AG09319 (cell line): ENCODE measurements around the gene MAP3K4.

Experiments used
- DNase-seq: peaks from one replicate; pipeline ENCODE4 v3.0.0-alpha.2; 2010; ENCODE audit warnings: low read depth; ENCODE audit errors: extremely low read depth
- TF ChIP-seq, protein P1 (sequence below): IDR thresholded peaks from 2 replicates; pipeline ENCODE4 v1.5.1; 2011; ENCODE audit warnings: low read depth, mild to moderate bottlenecking, inconsistent platforms, low read length, moderate library complexity

Gene MAP3K4

DNA sequence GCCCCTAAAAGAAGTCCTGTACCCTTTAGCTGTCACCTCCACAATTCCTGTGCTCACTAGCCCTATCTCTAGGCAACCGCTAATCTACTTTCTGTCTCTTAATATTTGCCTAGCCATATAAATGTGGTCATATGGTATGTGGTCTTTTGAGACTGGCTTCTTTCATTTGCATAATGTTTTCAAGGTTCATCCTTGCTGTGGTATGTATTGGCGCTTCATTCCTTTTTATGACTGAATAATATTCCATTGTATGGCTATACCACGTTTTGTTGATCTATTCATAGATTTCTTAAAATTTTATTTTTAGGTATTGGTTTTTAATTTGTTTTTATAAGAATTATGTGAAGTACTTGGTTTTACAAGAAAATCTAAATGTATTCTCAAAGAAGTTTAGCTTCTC, 70.0 kb downstream of the MAP3K4 start:
- DNase-seq = no peak
- TF ChIP-seq, protein P1, sequence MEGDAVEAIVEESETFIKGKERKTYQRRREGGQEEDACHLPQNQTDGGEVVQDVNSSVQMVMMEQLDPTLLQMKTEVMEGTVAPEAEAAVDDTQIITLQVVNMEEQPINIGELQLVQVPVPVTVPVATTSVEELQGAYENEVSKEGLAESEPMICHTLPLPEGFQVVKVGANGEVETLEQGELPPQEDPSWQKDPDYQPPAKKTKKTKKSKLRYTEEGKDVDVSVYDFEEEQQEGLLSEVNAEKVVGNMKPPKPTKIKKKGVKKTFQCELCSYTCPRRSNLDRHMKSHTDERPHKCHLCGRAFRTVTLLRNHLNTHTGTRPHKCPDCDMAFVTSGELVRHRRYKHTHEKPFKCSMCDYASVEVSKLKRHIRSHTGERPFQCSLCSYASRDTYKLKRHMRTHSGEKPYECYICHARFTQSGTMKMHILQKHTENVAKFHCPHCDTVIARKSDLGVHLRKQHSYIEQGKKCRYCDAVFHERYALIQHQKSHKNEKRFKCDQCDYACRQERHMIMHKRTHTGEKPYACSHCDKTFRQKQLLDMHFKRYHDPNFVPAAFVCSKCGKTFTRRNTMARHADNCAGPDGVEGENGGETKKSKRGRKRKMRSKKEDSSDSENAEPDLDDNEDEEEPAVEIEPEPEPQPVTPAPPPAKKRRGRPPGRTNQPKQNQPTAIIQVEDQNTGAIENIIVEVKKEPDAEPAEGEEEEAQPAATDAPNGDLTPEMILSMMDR = no peak

DNA sequence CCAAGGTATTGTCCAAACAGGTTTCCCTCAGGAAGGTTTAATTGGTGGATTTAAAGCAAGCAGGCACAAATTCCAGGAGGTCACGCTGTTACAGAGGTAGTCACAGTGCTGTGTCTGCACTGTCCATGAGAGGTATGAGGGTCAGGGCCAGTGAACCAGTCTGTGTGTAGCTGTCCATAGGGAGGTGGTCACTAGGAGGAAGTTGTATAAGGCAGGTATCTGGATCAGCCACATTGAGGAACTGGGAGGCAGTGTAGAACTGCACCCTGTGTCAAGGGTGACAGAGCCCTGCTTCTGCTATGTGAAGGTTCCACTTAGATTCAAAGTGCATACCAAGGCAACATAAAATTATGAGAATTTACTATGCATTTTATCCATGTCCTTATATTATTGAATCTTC, 73.3 kb downstream of the MAP3K4 start:
- DNase-seq = no peak
- TF ChIP-seq, protein P1 = no peak

DNA sequence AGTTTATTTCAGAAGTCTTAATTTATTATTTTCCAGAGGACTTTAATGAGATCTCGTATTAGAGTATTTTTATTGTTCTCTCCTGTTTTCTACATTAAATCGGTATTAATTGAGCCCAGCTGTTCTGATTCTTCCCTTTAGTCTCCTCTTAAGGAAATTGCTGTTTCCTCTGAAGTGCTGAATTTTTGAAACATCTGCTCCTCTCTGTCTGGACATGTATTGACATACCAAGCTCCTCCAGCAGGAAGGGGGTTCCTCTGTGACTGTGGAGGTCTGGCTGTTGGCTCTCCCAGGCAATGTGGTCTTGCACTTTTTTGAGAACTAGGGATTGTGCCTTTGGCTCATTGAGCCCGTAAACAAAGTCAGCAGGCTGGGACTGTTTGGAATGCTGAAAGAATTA, 74.9 kb downstream of the MAP3K4 start:
- TF ChIP-seq, protein P1 = no peak
- no peak for DNase-seq

DNA sequence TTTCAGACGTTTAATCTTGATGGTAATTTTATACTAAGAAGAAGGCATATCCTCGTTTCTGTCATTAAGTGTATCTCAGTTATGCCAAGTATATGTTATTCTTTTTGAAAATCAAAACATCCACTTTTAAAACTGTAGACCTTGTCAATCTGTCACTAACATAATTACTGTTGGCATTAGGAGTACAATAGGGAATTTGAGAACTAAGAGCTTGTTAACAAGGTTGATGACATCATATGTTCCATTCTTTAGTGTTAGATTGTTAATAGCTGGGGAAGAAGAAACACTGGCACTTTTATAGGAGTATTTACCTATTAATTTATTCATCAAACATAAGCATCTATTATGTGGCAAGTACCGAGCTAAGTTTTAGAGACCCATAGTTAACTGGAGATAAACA, 76.2 kb downstream of the MAP3K4 start:
- TF ChIP-seq, protein P1 = no peak
- DNase-seq = no peak

DNA sequence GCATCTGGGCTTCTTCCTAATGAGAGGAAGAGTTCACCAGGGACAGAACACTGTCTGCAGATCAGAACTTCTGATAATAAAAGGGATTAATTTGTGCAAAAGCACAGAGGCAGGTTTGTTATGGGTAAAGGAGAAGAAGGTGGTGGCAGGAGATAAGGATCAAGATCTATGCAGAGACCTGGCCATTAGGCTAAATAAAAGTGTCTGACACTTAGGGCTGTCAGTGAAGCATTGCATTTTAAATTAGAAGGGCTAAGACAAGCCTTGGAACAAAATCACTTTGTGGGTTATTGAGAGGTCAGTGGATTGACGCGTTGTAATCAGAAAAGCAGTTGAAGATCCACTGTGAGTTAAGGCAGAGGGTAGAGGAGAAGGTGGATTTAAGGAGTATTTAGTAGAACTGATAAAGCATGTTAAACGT, 76.8 kb downstream of the MAP3K4 start:
- TF ChIP-seq, protein P1 = no peak
- DNase-seq = no peak

DNA sequence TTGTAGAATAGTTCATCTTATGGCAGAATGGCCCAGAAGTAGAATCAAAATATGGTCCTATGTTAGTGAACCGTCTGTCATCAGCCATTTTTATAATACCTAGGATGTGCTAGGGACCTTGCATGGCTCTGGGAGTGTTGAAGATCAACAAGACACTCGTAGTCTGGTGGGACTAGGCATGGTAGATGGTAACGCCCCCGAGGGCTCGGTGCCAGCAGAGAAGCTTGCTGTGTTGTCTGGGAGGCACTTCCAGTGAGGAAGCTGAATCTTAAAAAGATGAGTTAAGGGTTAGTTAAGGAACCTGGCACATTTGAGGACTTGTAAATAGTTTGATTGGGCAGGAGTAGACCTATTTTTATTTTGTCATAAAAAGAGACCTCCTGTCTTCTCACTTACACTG, 82.4 kb downstream of the MAP3K4 start:
- TF ChIP-seq, protein P1 = no peak
- no peak for DNase-seq

DNA sequence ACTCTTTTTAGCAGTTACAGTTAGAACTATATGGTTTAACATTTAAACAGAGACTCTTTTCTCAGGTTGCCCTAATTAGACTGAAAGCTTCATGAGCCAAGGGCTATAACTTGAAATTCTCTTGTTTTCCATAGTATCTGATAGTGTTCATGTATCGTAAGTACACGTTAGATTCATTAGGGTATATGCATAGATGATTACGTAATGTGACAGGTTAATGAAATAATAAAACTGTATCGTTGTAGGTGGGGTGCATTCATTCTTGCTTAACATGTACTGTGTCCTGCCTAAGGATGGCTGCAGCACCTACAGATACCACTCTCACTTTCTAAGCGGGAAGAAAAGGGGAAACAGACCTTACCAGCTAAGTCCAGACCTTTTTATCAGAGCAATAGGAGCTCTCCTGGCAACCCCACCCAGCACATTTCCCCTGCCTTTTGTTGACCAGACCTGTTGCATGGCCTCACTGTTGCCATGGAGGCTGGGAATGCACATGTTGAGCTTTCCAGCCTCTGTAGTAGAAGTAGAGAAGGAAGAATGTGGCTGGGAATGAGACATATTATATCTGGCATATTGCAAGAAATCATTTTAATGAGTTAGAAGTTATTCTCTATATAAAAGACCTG, 83.0 kb downstream of the MAP3K4 start:
- DNase-seq = no peak
- TF ChIP-seq, protein P1 = no peak
